Thymus (tissue), 11 donors: Measurements from ENCODE around the gene CNST. TPM values are rescaled to one million over a fixed set of nuclear protein-coding genes. Genes with fewer than 3 reads are reported as not detected.

Experiments
- DNase-seq, 9 donors: peaks; one replicate each; pipeline ENCODE4 v3.0.0-alpha.2; 2013; ENCODE audit warnings: low spot score in 9 of 9, low read depth in 6 of 9, missing footprints in 1 of 9
- H3K27ac ChIP-seq, 2 donors: one replicate each; pipeline ENCODE4 v1.5.1; 2013; ENCODE audit warnings: control low read depth in 1 of 2, low read depth in 1 of 2, low read length in 1 of 2, mild to moderate bottlenecking in 1 of 2, moderate library complexity in 1 of 2
- H3K27me3 ChIP-seq, 2 donors: one replicate each; pipeline ENCODE4 v1.5.1; 2013; ENCODE audit warnings: low read length in 1 of 2; ENCODE audit not compliant: control insufficient read depth in 2 of 2, insufficient read depth in 1 of 2
- H3K36me3 ChIP-seq, 2 donors: one replicate each; pipeline ENCODE4 v1.5.1; 2013; ENCODE audit warnings: low read length in 1 of 2, mild to moderate bottlenecking in 1 of 2, moderate library complexity in 1 of 2; ENCODE audit not compliant: control insufficient read depth in 2 of 2, insufficient read depth in 2 of 2
- H3K4me1 ChIP-seq, 2 donors: one replicate each; pipeline ENCODE4 v1.5.1; 2013; ENCODE audit warnings: low read length in 2 of 2; ENCODE audit not compliant: control insufficient read depth in 2 of 2, insufficient read depth in 2 of 2
- H3K4me3 ChIP-seq, 2 donors: one replicate each; pipeline ENCODE4 v1.5.1; 2013; ENCODE audit warnings: low read length in 2 of 2, control low read depth in 1 of 2, mild to moderate bottlenecking in 1 of 2
- H3K9me3 ChIP-seq, 2 donors: one replicate each; pipeline ENCODE4 v1.5.1; 2013; ENCODE audit warnings: low read length in 1 of 2, mild to moderate bottlenecking in 1 of 2; ENCODE audit not compliant: control insufficient read depth in 2 of 2, insufficient read depth in 1 of 2
- WGBS: extraction: QIAGEN DNeasy Blood & Tissue Kit; methylation state at CpG from one replicate; pipeline ENCODE4 v1.1.7; 2013; 5-methylcytosine and 5-hydroxymethylcytosine counted together
- polyA plus RNA-seq: library from polyadenylated mRNA; stranded (reverse); fragments of 200-250 nt; gene quantifications from one replicate; pipeline ENCODE4 v1.2.3, GENCODE V29; 2013
- total RNA-seq: library from RNA; stranded (reverse); fragments of 120-200 nt; gene quantifications from one replicate; pipeline ENCODE4 v1.2.4, GENCODE V29; 2013
- donor health status: healthy.

The CNST gene
- total and polyA plus RNA-seq, 2 donors = 15.4 to 15.7 TPM

DNA sequence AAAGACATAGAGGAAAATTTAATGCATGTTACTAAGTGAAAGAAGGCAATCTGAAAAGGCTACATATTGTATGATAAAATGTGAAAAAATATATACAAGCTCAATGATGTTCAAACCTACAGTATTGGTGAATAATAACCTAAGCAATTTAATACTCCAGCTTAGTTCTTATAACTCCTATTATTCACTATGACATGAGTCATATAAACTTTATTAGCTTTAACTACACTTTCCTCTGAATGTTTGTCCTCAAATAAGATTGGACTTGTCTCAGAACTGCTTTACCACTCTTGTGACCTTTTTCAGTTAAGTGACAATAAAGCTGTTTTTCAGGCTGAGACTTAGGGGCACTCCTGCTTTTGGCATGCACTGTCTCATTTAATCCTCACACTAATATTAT is 50.9 kb downstream of the CNST start:
- Histone ChIP-seq H3K4me3 (no peak overlapping the region), H3K4me1 (no peaks in the 10 kb centered on the region), H3K9me3 (no peaks in the 10 kb centered on the region), H3K27me3 (no peaks in the 10 kb centered on the region), H3K36me3 (peaks cover 10% of the 10 kb centered on the region in 2 donors), H3K27ac (no peak overlapping the region)
- no peak for DNase-seq

DNA sequence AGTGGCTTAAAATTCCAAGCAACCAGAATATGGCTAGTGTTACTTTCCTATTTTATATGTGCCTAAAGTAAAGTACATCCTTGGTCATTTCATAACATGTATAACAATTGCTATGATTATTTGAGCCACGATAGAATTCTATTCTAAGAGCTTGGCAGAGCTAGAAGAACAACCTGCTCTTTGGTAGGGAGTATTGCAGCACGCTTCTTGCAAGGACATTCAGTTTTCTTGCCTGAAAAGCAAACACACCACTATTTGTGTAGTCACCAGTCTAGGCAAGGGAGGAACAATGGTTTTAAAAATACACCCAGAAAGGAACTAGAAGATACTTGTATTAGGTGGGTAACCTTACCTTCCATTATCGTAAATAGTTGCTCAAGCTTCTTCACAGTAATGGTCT is 51.5 kb downstream of the CNST start:
- H3K9me3 ChIP-seq = no peaks in the 10 kb centered on the region
- no peak overlapping the region for H3K4me3 ChIP-seq
- no peaks in the 10 kb centered on the region for H3K27me3 ChIP-seq
- H3K36me3 ChIP-seq = peaks cover 13 to 15% of the 10 kb centered on the region in 2 donors
- DNase-seq = no peak
- WGBS = 98% methylated on average over 3 of the region's 3 CpGs
- no peak overlapping the region for H3K27ac ChIP-seq
- H3K4me1 ChIP-seq = no peaks in the 10 kb centered on the region

DNA sequence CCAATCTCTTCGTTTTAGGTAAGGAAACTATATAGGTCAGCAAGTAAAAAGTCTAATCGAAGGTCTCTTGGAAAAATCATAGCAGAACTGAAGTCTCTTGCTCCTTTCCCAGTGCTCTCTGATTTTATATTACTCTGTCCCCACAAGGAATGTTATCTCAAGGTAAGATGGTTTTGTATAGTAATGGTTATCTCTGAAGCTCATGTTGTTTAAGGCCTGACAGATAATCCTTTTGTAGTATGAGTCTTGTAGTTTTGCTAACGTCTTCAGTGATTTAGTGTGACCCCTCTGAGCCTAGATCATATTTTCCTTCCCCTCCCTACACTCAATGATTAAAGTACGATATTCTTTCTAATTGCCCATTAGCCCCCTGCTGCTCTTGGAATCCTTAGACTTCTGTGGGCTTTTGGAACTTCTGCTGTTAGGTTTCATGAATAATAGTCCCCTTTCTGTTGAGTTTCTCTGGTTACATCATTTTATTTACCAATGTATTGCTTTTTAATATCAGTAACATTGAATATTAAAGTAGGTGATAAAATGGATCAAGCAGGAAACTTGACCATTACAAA is 52.1 kb downstream of the CNST start:
- Histone ChIP-seq H3K36me3 (peaks cover 13 to 15% of the 10 kb centered on the region in 2 donors), H3K4me3 (no peak overlapping the region), H3K9me3 (no peaks in the 10 kb centered on the region), H3K27me3 (no peaks in the 10 kb centered on the region), H3K4me1 (no peaks in the 10 kb centered on the region), H3K27ac (no peak overlapping the region)
- 98% methylated on average over 4 of the region's 4 CpGs for WGBS
- DNase-seq = no peak

DNA sequence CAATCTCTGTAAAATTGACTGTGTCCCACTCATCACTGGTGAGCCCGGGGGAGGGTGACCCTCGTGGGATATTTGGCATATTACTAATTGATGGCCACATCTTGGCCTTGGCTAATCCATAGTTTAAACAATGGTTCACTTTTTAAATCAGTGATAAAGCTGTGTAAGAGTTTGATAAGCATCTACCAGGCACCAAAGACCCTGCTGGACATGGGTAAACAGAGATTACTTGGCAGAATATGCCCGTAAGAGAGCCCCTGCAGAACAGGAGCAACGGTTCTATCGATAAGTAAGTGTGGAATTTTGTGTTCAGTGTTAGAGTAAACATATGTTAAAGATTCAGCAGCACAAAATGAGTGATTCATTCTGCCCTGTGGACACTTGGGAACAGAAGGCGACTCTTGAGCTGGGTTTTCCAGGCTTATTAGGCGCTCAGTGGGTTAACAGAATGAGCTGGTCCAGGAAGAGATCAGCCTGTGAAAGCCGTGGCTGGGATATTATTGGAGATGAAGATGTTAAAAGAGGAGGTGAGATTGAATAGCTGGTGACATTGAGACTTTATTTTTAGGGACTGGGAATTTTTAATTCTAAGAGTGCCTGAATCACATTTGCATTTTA is 55.9 kb downstream of the CNST start:
- Histone ChIP-seq H3K27ac (no peak overlapping the region), H3K36me3 (peaks cover 23 to 33% of the 10 kb centered on the region in 2 donors), H3K4me3 (no peak overlapping the region), H3K4me1 (no peaks in the 10 kb centered on the region), H3K9me3 (no peaks in the 10 kb centered on the region), H3K27me3 (no peaks in the 10 kb centered on the region)
- DNase-seq = no peak
- 97% methylated on average over 8 of the region's 8 CpGs for WGBS

DNA sequence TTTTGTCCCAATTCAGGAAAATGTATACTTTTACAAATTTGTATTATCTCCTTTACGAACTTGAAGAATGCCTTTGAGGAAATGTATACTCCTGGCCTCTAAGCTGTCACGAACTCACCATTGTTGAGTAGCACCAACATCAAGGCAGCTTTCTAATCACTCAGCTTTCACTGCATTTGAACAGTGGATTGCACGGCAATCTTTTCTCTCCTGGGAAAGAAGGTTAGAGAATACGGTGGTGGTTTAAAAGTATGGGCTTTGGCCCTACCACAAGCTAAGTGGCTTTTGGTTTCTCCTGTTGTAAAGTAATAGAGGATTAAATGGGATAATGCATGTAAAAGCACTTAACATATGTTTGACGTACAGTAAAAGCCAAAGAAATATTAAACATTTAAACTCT is 57.8 kb downstream of the CNST start:
- H3K36me3 ChIP-seq = peaks cover 29 to 44% of the 10 kb centered on the region in 2 donors
- H3K9me3 ChIP-seq = no peaks in the 10 kb centered on the region
- no peaks in the 10 kb centered on the region for H3K4me1 ChIP-seq
- 98% methylated on average over 5 of the region's 5 CpGs for whole genome bisulfite sequencing
- no peak overlapping the region for H3K27ac ChIP-seq
- DNase-seq = no peak
- H3K27me3 ChIP-seq = no peaks in the 10 kb centered on the region
- no peak overlapping the region for H3K4me3 ChIP-seq

DNA sequence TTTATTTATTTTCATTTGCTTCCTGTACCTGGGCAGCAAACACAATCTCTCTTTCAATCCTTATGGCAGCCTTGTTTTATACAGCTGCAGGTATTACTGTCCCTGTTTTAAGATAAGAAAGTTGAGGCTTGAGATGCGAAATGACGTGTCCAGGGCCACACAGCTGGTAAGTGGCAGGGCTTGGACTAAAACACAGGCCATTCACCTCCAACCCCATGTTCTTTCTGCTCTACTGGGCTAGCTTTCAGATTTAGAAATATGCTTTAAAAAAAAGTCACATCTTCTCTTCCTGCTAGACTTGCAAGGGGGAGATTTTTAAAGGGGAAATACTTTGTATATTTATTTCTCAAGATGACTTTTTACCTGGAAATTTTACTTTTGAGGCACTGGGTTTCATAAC is 62.8 kb downstream of the CNST start:
- Histone ChIP-seq H3K27ac (no peak overlapping the region), H3K36me3 (peaks cover 22 to 39% of the 10 kb centered on the region in 2 donors), H3K9me3 (no peaks in the 10 kb centered on the region), H3K4me3 (no peak overlapping the region), H3K27me3 (no peaks in the 10 kb centered on the region), H3K4me1 (no peaks in the 10 kb centered on the region)
- 96% methylated on average over 2 of the region's 2 CpGs for WGBS
- DNase-seq = no peak

DNA sequence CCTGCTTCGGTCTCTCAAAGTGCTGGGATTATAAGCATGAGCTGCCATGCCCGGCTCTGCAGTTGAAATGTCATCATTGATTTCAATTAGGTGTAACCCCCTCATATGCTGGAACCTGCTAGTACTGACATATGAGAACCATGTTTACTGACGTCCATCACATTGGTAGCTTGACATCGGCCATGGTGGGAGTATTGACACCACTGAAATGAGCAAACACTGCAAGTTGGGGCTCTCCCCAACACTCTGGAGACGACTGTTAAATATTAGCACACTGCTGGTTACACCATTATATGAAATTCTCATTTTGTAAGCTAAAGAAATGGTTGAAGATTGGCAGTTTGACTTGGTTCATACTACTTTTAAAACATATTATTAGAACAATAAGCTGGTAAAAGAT is 63.7 kb downstream of the CNST start:
- Histone ChIP-seq H3K36me3 (peaks cover 22 to 38% of the 10 kb centered on the region in 2 donors), H3K9me3 (no peaks in the 10 kb centered on the region), H3K4me3 (no peak overlapping the region), H3K27me3 (no peaks in the 10 kb centered on the region), H3K4me1 (no peaks in the 10 kb centered on the region), H3K27ac (no peak overlapping the region)
- WGBS = 93% methylated on average over 5 of the region's 5 CpGs
- no peak for DNase-seq

DNA sequence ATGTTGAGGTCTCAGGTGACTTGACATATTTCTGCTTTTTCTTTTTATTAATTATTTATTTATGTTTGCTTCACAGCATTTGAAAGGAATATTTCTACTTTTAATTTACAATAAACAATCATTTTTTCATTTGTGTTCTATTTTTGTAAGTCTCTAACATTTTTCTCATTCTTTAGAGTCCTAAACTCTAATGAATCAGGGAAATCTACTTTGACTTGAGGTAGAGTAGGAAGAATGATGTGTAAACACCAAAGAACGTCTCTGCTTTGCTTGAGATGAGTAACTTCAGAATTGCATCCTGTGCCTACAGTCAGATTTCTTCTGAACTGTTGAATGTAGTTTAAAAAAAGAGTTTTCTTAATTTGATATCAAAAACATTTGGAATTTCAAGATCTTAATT is 65.2 kb downstream of the CNST start:
- Histone ChIP-seq H3K4me3 (no peak overlapping the region), H3K4me1 (no peaks in the 10 kb centered on the region), H3K36me3 (peaks cover 16 to 36% of the 10 kb centered on the region in 2 donors), H3K27me3 (no peaks in the 10 kb centered on the region), H3K27ac (no peak overlapping the region), H3K9me3 (no peaks in the 10 kb centered on the region)
- 95% methylated on average over 1 of the region's 1 CpG for WGBS
- DNase-seq = no peak

DNA sequence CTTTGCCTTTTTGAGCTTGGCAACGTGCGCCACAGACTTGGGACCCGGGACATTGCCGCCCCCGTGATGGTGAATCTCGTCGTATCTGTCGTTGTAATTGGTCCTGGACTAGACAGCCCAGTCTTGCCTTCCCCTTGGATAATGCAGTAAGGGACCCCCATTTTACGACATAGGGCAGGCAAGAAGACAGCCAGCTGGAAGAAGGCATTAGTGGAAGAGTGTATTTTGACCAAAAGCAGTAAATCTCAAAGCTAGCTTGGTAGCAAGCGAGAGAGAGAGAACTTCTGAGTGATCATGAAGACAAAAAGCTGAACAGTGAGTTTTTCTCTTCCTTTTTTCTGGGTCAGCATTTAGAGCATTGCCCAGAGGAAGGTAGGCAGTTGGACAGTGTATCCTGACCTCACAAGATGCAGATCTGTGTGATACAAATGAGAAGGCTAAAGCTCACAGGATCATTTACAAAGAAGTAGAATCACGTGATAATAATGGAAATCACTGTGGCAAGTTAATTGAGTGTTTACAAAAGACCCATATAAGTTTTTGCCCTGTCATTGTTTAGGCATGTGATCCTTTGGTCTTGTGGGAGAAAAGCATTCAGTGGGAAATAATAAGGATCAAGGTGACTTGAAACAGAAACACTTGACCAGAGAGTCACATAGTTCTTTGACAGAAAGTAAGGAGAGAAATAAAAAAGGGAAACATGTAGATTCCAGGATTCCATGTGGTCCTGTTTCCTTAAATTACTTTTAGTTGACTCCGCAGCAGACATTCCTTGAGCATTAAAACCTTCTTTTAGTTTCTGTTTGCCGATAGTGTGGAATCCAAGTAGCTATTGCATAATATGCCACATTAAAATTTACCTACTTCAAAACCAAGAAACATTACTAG is 66.3 kb downstream of the CNST start:
- DNase-seq = no peak
- Histone ChIP-seq H3K9me3 (no peaks in the 10 kb centered on the region), H3K36me3 (peaks cover 19 to 36% of the 10 kb centered on the region in 2 donors), H3K27me3 (no peaks in the 10 kb centered on the region), H3K4me3 (no peak overlapping the region), H3K27ac (no peak overlapping the region), H3K4me1 (no peaks in the 10 kb centered on the region)
- 96% methylated on average over 13 of the region's 13 CpGs for WGBS
